GM12864 (cell line): ENCODE measurements around the gene KLC3.

ENCODE experiments used
- DNase-seq: peaks from one replicate; pipeline ENCODE4 v3.0.0-alpha.2; 2011; ENCODE audit warnings: low read depth
- H3K4me3 ChIP-seq: 2 replicates; pipeline ENCODE4 v1.5.1; 2011; ENCODE audit warnings: mild to moderate bottlenecking, low read depth, low read length, control low read depth
- CTCF ChIP-seq: IDR thresholded peaks from 2 replicates; pipeline ENCODE4 v1.5.1; 2011; ENCODE audit warnings: low read depth, mild to moderate bottlenecking, moderate library complexity, low read length, control low read depth, inconsistent platforms; ENCODE audit errors: missing control alignments

The KLC3 gene

GRCh38 chr19:45297674-45298073, 42.9 kb upstream of the KLC3 start:
- DNase-seq, result no peak
- no peak overlapping the region for H3K4me3 ChIP-seq
- no peak for TF ChIP-seq CTCF

DNA sequence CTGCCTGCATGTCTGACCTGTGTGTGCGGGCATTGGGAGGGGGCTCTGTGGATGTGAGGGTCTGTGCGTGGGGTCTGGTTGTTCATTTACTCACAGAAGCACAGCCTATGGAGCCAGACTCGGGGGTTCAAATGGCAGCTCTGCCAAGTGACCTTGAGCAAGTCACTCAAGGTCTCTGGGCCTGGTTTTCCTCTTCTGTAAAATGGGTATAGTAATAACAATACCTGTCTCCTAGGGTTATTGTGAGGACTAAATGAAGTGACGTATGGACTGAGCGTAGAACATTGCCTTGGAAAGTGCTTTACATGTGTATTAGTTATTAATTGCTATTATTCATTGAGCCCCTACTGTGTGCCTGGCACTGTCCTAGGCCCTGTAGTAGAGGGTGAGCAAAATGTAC, 42.3 kb upstream of the KLC3 start:
- no peak for DNase-seq
- no peak for TF ChIP-seq CTCF
- H3K4me3 ChIP-seq, result no peak overlapping the region

DNA sequence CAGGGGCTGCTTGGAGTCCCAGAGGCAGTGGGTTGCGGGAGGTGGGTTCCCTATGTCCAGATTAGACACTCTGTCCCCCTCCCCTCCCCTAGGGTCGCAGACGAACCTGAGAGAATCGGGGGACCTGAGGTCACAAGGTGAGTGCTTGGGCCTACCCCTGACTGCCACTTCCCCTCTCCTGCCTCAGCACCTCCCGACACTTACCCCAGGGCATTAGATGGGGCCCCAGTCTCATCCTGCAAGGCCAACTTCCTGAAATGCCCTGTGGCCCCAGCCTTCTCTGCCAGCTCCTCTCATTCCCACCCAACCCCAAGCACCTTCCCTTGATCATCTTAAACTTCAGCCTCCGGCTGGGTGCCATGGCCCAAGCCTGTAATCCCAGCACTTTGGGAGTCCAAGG, 40.8 kb upstream of the KLC3 start:
- no peak overlapping the region for H3K4me3 ChIP-seq

DNA sequence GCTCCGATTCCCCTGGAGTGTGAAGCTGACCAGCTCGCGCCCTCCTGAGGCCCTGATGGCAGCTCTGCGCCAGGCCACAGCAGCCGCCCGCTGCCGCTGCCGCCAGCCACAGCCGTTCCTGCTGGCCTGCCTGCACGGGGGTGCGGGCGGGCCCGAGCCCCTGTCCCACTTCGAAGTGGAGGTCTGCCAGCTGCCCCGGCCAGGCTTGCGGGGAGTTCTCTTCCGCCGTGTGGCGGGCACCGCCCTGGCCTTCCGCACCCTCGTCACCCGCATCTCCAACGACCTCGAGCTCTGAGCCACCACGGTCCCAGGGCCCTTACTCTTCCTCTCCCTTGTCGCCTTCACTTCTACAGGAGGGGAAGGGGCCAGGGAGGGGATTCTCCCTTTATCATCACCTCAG, 38.1 kb upstream of the KLC3 start:
- TF ChIP-seq CTCF, result no peak
- H3K4me3 ChIP-seq, result no peak overlapping the region
- DNase-seq, result no peak

More for the DNA sequence above, 40.8 kb upstream of the KLC3 start:
- DNase-seq, result no peak
- no peak for TF ChIP-seq CTCF

GRCh38 chr19:45303269-45304060, 37.1 kb upstream of the KLC3 start:
- H3K4me3 ChIP-seq, result no peak overlapping the region
- DNase-seq, result no peak
- no peak for TF ChIP-seq CTCF

DNA sequence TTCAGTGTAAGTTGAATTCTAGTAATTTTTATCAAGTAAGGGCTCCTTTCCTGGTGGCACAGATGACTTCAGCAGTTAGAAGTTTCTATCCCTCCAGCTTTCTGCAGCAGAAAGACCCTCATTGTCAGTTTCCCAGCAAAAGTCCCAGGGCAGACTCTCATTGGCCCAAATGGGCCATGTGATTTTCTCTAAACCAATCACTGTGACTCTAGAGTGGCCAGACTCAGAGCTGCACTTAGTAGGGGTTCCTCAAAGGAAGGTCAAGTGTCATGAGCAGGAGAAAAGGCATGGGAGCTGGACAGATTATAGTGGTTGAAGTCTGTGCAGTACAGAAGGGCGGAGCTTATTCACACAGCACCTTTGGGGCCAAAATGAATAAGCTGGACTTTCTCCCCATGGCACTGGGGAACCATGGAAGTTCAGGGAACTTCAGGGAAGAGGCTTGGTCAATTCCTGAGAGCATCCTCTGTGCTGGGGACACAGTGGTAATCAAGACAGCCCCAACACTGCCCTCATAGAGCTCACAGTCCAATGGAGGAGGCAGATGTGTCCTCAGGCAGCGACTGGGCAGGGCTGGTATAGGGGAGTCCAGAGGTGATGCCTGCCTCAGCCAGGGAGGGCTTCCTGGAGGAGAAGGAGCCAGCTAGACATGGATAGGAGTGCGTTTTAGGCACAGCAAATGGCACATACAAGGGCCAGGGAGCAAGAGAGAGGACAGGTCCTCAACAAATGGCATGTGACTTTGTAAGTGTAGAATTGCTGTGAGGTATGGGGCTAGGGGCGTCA, 36.2 kb upstream of the KLC3 start:
- no peak for TF ChIP-seq CTCF
- H3K4me3 ChIP-seq, result no peak overlapping the region
- DNase-seq, result no peak
